HTR-8/SVneo (cell line): ENCODE measurements around the gene PGR.

Source experiments
- DNase-seq: peaks from one replicate; pipeline ENCODE4 v3.0.0; 2011; ENCODE audit warnings: low spot score, mixed read lengths; ENCODE audit not compliant: insufficient read length
- FAIRE-seq: peaks from 2 replicates; lab custom pipeline; 2011; peaks lifted over from hg19 to GRCh38; lab: Jason Lieb, UNC

The PGR gene

DNA sequence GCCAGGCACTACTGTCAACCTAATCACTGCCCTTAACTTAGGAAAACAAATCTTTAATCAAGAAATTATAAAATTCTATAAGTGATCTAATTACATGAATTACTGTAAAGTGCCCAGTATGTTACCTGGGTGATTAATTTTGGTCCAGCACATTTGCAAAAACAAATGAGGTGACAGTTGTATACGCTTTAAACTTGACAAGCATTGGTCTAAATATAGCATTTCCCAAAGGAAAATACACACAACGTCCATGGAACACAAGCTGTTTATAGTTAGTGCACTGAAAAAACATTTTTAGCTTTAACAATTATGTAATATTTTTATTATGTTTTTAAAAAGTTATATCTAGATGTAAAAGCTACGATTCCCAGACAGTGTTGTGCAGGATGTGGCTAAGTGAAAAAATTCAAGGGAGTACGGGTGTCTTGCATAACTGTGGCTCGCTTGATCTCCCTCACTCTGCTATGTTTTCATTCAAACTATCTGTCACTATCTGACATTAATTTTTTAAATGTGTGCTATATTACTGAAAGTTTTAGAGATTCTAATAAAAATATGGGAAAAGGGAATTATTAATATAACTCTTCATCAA lies 38.8 kb downstream of the PGR start:
- DNase-seq (no peak), FAIRE-seq (no peak)

GRCh38 chr11:101083335-101083734 lies 46.3 kb downstream of the PGR start:
- FAIRE-seq, result no peak
- DNase-seq, result no peak

GRCh38 chr11:101082813-101083212 lies 46.8 kb downstream of the PGR start:
- DNase-seq (no peak), FAIRE-seq (no peak)

DNA sequence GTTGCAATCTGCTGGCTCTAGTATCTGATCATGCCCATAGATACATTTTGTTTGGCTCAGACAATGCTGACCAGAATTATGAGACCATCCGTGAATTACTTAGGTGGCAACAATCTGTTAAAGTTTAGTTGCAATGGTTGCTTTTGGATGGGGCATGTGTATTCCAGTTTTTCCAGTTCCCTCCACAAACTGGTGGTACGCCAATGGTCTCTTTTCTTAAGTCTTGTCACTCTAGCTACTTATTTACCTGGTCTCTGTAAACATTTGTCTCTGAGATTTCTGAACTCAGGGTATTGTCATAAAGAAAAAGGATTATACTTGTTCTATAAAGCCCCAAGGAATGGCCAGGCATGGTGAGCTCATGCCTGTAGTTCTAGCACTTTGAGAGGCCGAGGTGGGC lies 65.9 kb downstream of the PGR start:
- no peak for FAIRE-seq

GRCh38 chr11:101061606-101062005 lies 68.0 kb downstream of the PGR start:
- DNase-seq (no peak), FAIRE-seq (no peak)

More for the DNA sequence above, 65.9 kb downstream of the PGR start:
- DNase-seq, result no peak

GRCh38 chr11:101059331-101059730 lies 70.3 kb downstream of the PGR start:
- FAIRE-seq (no peak), DNase-seq (no peak)

- FAIRE-seq, result no peak
These were observed 76.1 kb downstream of the PGR start for GRCh38 chr11:101053492-101053891.

DNA sequence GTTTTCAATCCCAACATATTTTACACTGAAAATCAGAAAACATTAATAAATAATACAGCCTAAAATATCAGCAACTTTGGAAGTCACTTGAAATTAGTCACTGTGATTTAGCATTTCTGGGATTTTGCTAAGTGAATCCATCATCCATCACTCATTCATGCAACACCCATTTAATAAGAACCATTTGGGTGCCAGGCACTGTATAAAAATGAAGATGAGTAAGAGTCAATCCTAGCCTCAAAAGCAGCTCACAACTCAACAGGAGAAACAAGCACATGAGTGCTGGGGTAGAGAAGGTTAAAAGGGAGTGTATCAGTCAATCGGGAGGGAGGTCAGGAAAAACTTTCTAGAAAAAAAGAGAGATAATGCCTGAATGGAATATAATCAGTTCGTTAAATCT lies 77.9 kb downstream of the PGR start:
- DNase-seq (no peak), FAIRE-seq (peak; percentile 13)

More at GRCh38 chr11:101053492-101053891, 76.1 kb downstream of the PGR start:
- no peak for DNase-seq

GRCh38 chr11:101049813-101050212 lies 79.8 kb downstream of the PGR start:
- FAIRE-seq, result no peak
- DNase-seq, result no peak

DNA sequence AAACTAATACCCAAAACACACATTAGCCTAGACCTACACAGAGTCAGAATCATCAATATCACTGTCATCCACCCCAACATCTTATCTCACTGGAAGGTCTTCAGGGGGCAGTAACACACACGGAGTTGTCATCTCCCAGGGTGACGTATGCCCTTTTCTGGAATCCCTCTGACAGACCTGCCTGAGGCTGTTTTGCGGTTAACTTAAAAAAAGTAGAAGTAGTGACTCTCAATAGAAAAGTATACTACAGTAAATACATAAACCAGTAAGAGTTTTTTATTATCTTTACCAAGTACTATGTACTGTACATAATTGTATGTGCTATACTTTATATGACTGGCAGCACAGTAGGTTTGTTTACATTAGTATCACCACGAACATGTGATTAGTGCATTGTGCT lies 80.5 kb downstream of the PGR start:
- DNase-seq (peak; percentile 41), FAIRE-seq (peak; percentile 57)

DNA sequence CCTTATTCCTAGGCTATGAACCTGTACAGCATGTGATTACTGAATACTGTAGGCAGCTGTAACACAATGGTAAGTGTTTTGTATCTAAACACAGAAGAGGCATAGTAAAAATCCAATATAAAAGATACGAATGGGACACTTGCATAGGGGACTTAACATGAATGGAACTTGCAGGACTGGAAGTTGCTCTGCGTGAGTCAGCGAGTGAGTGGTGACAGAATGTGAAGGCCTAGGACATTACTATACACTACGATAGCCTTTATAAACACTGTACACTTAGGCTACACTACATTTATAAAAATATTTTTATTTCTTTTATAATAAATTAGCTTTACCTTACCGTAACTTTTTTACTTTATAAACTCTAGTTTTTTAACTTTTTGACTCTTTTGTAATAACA lies 81.1 kb downstream of the PGR start:
- DNase-seq, result no peak
- no peak for FAIRE-seq

DNA sequence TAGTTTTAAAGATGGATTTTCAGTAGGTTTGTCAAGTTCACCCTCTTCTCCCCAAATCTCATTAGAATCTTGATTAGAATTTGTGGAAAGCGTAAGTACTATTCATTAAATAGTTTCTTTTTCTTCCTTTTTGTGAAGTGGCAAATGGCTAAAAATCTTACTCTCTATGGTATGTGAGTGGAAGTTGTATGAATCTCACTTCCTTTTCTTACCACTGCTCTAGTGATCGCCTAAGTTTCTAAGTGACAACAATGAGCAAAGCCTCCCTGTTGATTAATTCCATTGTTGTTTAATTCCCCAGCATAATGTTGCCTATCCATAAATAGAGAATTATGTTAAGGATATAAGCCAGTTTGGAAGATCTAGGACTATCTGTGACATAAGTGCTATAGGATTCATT lies 82.7 kb downstream of the PGR start:
- DNase-seq (no peak), FAIRE-seq (no peak)

GRCh38 chr11:101045415-101045814 lies 84.2 kb downstream of the PGR start:
- DNase-seq, result no peak
- peak; percentile 87 for FAIRE-seq

DNA sequence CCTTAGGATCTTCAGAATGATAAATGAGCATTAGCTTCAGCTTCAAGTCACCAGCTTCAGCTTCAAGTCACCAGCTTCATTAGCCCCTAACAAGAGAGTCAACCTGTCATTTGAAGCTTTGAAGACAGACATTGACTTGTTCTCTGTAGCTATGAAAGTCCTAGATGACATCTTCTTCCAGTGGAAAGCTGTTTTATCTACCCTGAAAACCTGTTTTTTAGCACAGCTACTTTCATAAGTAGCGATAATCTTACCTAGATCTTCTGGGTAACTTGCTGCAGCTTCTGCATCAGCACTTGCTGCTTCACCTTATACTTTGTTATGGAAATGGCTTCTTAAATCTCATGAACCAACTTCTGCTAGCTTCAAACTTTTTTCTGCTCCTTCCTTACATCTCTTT lies 85.7 kb downstream of the PGR start:
- FAIRE-seq (peak; percentile 54), DNase-seq (no peak)

GRCh38 chr11:101035872-101036271 lies 93.7 kb downstream of the PGR start:
- FAIRE-seq (no peak), DNase-seq (no peak)

GRCh38 chr11:101034076-101034475 lies 95.5 kb downstream of the PGR start:
- no peak for FAIRE-seq
- no peak for DNase-seq

- FAIRE-seq, result no peak
- DNase-seq, result no peak
These were observed 96.6 kb downstream of the PGR start for GRCh38 chr11:101032991-101033390.

- FAIRE-seq, result no peak
- no peak for DNase-seq
These were observed 97.9 kb downstream of the PGR start for GRCh38 chr11:101031713-101032112.

GRCh38 chr11:101030692-101031091 lies 98.9 kb downstream of the PGR start:
- no peak for FAIRE-seq

GRCh38 chr11:101030015-101030414 lies 99.6 kb downstream of the PGR start:
- FAIRE-seq (no peak), DNase-seq (no peak)

More at GRCh38 chr11:101030692-101031091, 98.9 kb downstream of the PGR start:
- no peak for DNase-seq

DNA sequence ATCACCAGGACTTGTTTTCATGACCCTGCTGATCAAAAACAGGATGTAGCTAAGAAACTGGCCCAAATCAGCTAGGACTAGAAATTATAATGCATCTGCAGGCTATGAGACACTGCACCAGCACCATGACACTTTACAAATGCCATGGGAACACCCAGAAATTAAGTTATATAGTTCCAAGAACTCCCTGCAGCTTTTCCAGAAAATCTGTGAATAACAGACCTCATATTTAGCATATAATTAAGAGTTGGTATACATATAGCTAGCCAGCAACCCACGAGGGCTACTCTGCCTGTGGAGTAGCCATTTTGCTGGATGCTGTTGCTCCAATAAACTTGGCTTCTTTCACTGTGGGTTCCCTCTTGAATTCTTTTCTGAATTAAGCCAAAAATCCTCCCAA lies 101.0 kb downstream of the PGR start:
- no peak for DNase-seq
- no peak for FAIRE-seq

- no peak for DNase-seq
- no peak for FAIRE-seq
These were observed 107.4 kb downstream of the PGR start for GRCh38 chr11:101022256-101022655.

- FAIRE-seq (no peak), DNase-seq (no peak)
These were observed 109.7 kb downstream of the PGR start for GRCh38 chr11:101019870-101020269.
